ENCODE results near the gene ATP6V0A1. TPM values are rescaled to one million over a fixed set of nuclear protein-coding genes. Genes with fewer than 3 reads are reported as not detected.

The ATP6V0A1 gene
- total and polyA plus RNA-seq, 2 donors (not counting 3 experiments of a cell fraction or from before 2014, with no cell fraction given) = 37.3 to 49.2 TPM

- Histone ChIP-seq H2AFZ (ENCODE audit: low read depth, low read length) (no peak overlapping the region), H4K20me1 (replicated peaks; ENCODE audit: control insufficient read depth, extremely low read depth, insufficient read depth, low read length) (no peaks in the 10 kb centered on the region), H3K4me2 (ENCODE audit: insufficient read depth, low read length) (peak overlapping the region; percentile 48), H3K79me2 (ENCODE audit: control insufficient read depth, insufficient read depth, low read length) (no peaks in the 10 kb centered on the region), H3K27me3 (ENCODE audit: control insufficient read depth in 2 of 2, insufficient read depth in 2 of 2, low read length in 2 of 2) (no peaks in the 10 kb centered on the region), H3K27ac (ENCODE audit: insufficient read depth, low read depth, low read length) (peak overlapping the region; percentile 100), H3K4me1 (ENCODE audit: control insufficient read depth, extremely low read depth, insufficient read depth, low read length) (peaks cover 58% of the 10 kb centered on the region), H3K9ac (replicated peaks; ENCODE audit: extremely low read depth, insufficient read depth, low read length) (peak overlapping the region; percentile 97), H3K4me3 (replicated peaks in 1 of 3; ENCODE audit: insufficient read depth in 1 of 3, low read depth in 1 of 3, low read length in 3 of 3) (peak overlapping the region in 1 of 3 experiments; percentile 20), H3K9me1 (replicated peaks; ENCODE audit: control insufficient read depth, extremely low read depth, insufficient read depth, low read length) (no peaks in the 10 kb centered on the region), H3K36me3 (ENCODE audit: control insufficient read depth in 2 of 2, extremely low read depth in 1 of 2, insufficient read depth in 2 of 2, low read length in 2 of 2) (no peaks in the 10 kb centered on the region), H3K9me3 (replicated peaks; ENCODE audit: control insufficient read depth, insufficient read depth, low read length) (no peaks in the 10 kb centered on the region)
- ChIA-PET POLR2A (interaction anchor here (0.9 to 4.5 kb wide), 11 partner anchors 16 to 208 kb away, joined by 4 to 38 read pairs (median 7); partner anchors contain the start of genes CAVIN1, NAGLU and STAT3), CTCF (interaction anchor here (0.6 to 5.4 kb wide), 22 partner anchors 7 to 335 kb away, joined by 3 to 190 read pairs (median 5); partner anchors contain the start of genes CAVIN1, NAGLU and STAT3)
- peak; percentile 98 for FAIRE-seq
- intact Hi-C loops (cut with micrococcal nuclease) (loop anchor here (1.0 to 10.0 kb wide), 3 partner anchors 97 to 495 kb away; partner anchors contain the start of genes CAVIN1 and NKIRAS2), dilution Hi-C loops (cut with MboI; ENCODE audit: extremely low pct_ligation_motif_present, low sequenced_read_pairs) (loop anchor here (25.0 kb wide), 1 partner anchor 183 kb away; no protein-coding TSS in a partner anchor)
- peak; percentile 98 for DNase-seq (ENCODE audit: low read depth, low spot score)
- TF ChIP-seq JUN (IDR thresholded peaks at IDR 0.05; ENCODE audit: borderline replicate concordance, insufficient read depth, insufficient read length, low read depth) (peak; percentile 73), EZH2 (IDR thresholded peaks at IDR 0.05; ENCODE audit: borderline replicate concordance, low read depth, low read length, severe bottlenecking) (no peak), POLR2A (IDR thresholded peaks at IDR 0.05; ENCODE audit: low read depth, low read length) (peak; percentile 60), GATA2 (IDR thresholded peaks at IDR 0.05; ENCODE audit: insufficient read depth, insufficient read length, low read depth, low read length) (peak; percentile 39), MAX (IDR thresholded peaks at IDR 0.05; ENCODE audit: insufficient read depth, insufficient read length) (peak; percentile 74), FOS (IDR thresholded peaks at IDR 0.05; ENCODE audit: borderline replicate concordance, insufficient read depth, low read length) (peak; percentile 78), POLR2AphosphoS5 (IDR thresholded peaks at IDR 0.05; ENCODE audit: insufficient read depth, low read depth, low read length) (peak; percentile 78), MYC (IDR thresholded peaks at IDR 0.05; ENCODE audit: low read depth, low read length) (peak; percentile 69), CTCF (IDR thresholded peaks at IDR 0.05; ENCODE audit: extremely low read depth in 1 of 2, insufficient read depth in 1 of 2, low read depth in 1 of 2, low read length in 2 of 2) (no peak)
- BruUV-seq (replicated peaks) = TSS peak; percentile 45
Measured at GRCh38 chr17:42519546-42520491, 61.1 kb downstream of the ATP6V0A1 start.

Data from endothelial cell of umbilical vein (primary cell).